ENCODE measurements around the gene ADIPOQ. TPM values are rescaled to one million over a fixed set of nuclear protein-coding genes. Genes with fewer than 3 reads are reported as not detected.
"Not testable (repeated sequence)": the region's sequence is repeated elsewhere in the genome, so short reads cannot be mapped to it uniquely, and the experiment has no call there.

Gene ADIPOQ
- total RNA-seq, 2 experiments from 2014 or later = not detected

GRCh38 chr3:186849374-186849975, 7.0 kb downstream of the ADIPOQ start:
- Histone ChIP-seq H3K27ac (ENCODE audit: low read depth in 1 of 2, low read length in 2 of 2) (no peak overlapping the region), H3K27me3 (ENCODE audit: control insufficient read depth in 1 of 2, insufficient read depth in 2 of 2, low read length in 2 of 2) (peaks cover 0 to 4% of the 10 kb centered on the region in 2 experiments), H3K4me1 (ENCODE audit: insufficient read depth, low read length) (peaks cover 3% of the 10 kb centered on the region), H3K9me3 (ENCODE audit: control insufficient read depth in 1 of 2, insufficient read depth in 1 of 2, low read length in 2 of 2) (no peaks in the 10 kb centered on the region), H3K4me3 (ENCODE audit: low read length) (no peak overlapping the region), H3K36me3 (ENCODE audit: insufficient read depth, low read length) (no peaks in the 10 kb centered on the region)
- Mint-ChIP-seq H3K27me3 (peaks cover 5% of the 10 kb centered on the region), H3K9me3 (no peaks in the 10 kb centered on the region), H3K4me1 (ENCODE audit: low read depth) (peaks cover 12% of the 10 kb centered on the region), H3K4me3 (no peak overlapping the region), H3K27ac (peak overlapping the region; percentile 1), H3K36me3 (ENCODE audit: low read depth) (no peaks in the 10 kb centered on the region)
- TF ChIP-seq CTCF (IDR thresholded peaks at IDR 0.05) = peak; percentile 75
- ChIA-PET CTCF (interaction anchor here (0.6 to 2.0 kb wide), 31 partner anchors 10 to 469 kb away, joined by 3 to 23 read pairs (median 4); partner anchors contain the start of genes RPL39L and ST6GAL1), POLR2A (interaction anchor here (0.7 to 2.2 kb wide), 20 partner anchors 11 to 315 kb away, joined by 3 to 35 read pairs (median 5); partner anchors contain the start of genes RPL39L and ST6GAL1)
- ATAC-seq (ENCODE audit: poor library complexity) = peak; percentile 99
- intact Hi-C loops (cut with DNase I, micrococcal nuclease) = loop anchor here (1.0 to 10.0 kb wide), 6 partner anchors 82 to 825 kb away; partner anchors contain the start of gene SST (in 1 of the 2)
- DNase-seq = peak in 4 of 14 experiments; percentile 24 to 81 (median 76)

GRCh38 chr3:186851835-186852234, 9.3 kb downstream of the ADIPOQ start:
- intact Hi-C loops (cut with DNase I, micrococcal nuclease) = loop anchor here in 1 of 2 experiments (5.0 kb wide), 1 partner anchor 260 kb away; no protein-coding TSS in a partner anchor
- H3K36me3 ChIP-seq (ENCODE audit: insufficient read depth, low read length) = not testable (repeated sequence)

GRCh38 chr3:186852994-186853393, 10.5 kb downstream of the ADIPOQ start:
- peaks cover 0 to 2% of the 10 kb centered on the region in 2 experiments for H3K9me3 ChIP-seq (ENCODE audit: control insufficient read depth in 1 of 2, insufficient read depth in 1 of 2, low read length in 2 of 2)
- Mint-ChIP-seq H3K36me3 (ENCODE audit: low read depth) (no peaks in the 10 kb centered on the region), H3K27ac (no peak overlapping the region), H3K27me3 (no peaks in the 10 kb centered on the region), H3K4me1 (ENCODE audit: low read depth) (peaks cover 12% of the 10 kb centered on the region), H3K9me3 (no peaks in the 10 kb centered on the region), H3K4me3 (no peak overlapping the region)
- ATAC-seq (ENCODE audit: poor library complexity) = no peak
- peaks cover 3% of the 10 kb centered on the region for H3K4me1 ChIP-seq (ENCODE audit: insufficient read depth, low read length)
- no peak for TF ChIP-seq CTCF (IDR thresholded peaks at IDR 0.05)
- H3K36me3 ChIP-seq (ENCODE audit: insufficient read depth, low read length) = no peaks in the 10 kb centered on the region
- intact Hi-C loops (cut with DNase I, micrococcal nuclease) = loop anchor here in 1 of 2 experiments (5.0 kb wide), 1 partner anchor 259 kb away; no protein-coding TSS in a partner anchor
- CTCF ChIA-PET = no interaction called here
- no peak for DNase-seq
- no peak overlapping the region for H3K4me3 ChIP-seq (ENCODE audit: low read length)
- H3K27ac ChIP-seq (ENCODE audit: low read depth in 1 of 2, low read length in 2 of 2) = no peak overlapping the region
- POLR2A ChIA-PET = interaction anchor here (1.0 kb wide), 1 partner anchor 78 kb away, joined by 5 read pairs; no protein-coding TSS in a partner anchor
- H3K27me3 ChIP-seq (ENCODE audit: control insufficient read depth in 1 of 2, insufficient read depth in 2 of 2, low read length in 2 of 2) = no peaks in the 10 kb centered on the region

More at GRCh38 chr3:186851835-186852234, 9.3 kb downstream of the ADIPOQ start:
- not testable (repeated sequence) for ATAC-seq (ENCODE audit: poor library complexity); H3K27ac Mint-ChIP-seq; H3K27me3 Mint-ChIP-seq; H3K4me1 ChIP-seq (ENCODE audit: insufficient read depth, low read length); H3K27ac ChIP-seq (ENCODE audit: low read depth in 1 of 2, low read length in 2 of 2); DNase-seq; H3K9me3 ChIP-seq (ENCODE audit: control insufficient read depth in 1 of 2, insufficient read depth in 1 of 2, low read length in 2 of 2); H3K9me3 Mint-ChIP-seq; H3K27me3 ChIP-seq (ENCODE audit: control insufficient read depth in 1 of 2, insufficient read depth in 2 of 2, low read length in 2 of 2); H3K36me3 Mint-ChIP-seq (ENCODE audit: low read depth); H3K4me3 Mint-ChIP-seq; H3K4me3 ChIP-seq (ENCODE audit: low read length)
- POLR2A ChIA-PET = interaction anchor here (1.2 to 1.4 kb wide), 2 partner anchors 64 to 80 kb away, joined by 4 read pairs; no protein-coding TSS in a partner anchor
- peaks cover 12% of the 10 kb centered on the region for H3K4me1 Mint-ChIP-seq (ENCODE audit: low read depth)
- CTCF ChIA-PET = interaction anchor here (1.0 kb wide), 1 partner anchor 313 kb away, joined by 3 read pairs; no protein-coding TSS in a partner anchor

Measured in CD4-positive, alpha-beta T cell (primary cell).